Body of pancreas (tissue), 4 donors: Measurements from ENCODE around the gene HTR6.

Experiments used
- POLR2A ChIP-seq, 3 donors: fragments of 450-650 bp; IDR thresholded peaks; one replicate each; pipeline ENCODE4 v1.6.1; 2016; ENCODE audit warnings: antibody characterized with exemption in 3 of 3, mild to moderate bottlenecking in 2 of 3
- TF ChIP-seq, protein P1 (sequence below), 7 experiments: fragments of 450-650 bp in 4 of 7; fragments of 200-600 bp in 3 of 7; sonication (generic) in 3 of 7; IDR thresholded peaks; one replicate each; pipeline ENCODE4 v1.5.1; 2016 to 2019; ENCODE audit warnings: antibody characterized with exemption in 7 of 7

DNA sequence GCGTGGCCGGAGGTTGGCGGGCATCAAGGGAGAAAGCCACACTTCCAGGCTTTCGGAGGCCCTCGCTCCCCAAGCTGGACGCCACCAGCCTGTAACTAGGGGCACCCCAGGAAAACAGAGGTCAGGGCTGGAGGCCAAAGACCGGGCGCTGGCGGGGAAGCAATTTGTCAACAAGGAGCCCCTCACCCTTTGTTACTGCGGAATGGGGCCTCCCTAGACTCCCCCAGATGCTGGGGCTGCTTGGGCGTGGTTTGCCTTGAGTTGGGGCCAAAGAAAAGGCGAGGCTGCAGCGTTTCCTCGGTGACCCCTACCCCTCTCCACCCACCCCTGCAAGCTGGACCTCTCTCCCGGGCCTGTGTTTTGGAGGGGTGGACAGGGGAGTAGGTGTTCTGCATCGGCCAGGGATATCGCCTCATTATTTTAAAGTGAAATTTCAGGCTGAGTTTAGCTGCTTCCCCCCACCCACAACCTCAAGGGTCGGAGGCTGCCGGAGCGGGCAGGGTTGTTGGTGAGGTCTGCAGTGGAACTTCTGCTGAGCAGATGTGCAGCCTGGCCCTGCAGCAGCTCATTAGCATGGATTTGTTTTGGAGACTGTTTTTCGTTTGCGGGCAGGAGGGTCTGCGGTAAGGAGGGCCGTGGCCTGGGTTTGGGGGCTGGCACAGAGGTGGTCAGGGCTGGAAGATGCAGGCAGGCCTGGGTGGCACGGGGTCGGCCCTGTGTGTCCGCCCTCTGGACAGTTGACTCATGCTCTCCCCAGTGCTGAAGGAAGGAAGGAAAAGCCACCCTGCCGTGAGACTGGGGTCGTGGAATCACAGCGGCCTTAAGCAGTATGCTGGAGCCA, 19.0 kb upstream of the HTR6 start:
- TF ChIP-seq, protein P1, sequence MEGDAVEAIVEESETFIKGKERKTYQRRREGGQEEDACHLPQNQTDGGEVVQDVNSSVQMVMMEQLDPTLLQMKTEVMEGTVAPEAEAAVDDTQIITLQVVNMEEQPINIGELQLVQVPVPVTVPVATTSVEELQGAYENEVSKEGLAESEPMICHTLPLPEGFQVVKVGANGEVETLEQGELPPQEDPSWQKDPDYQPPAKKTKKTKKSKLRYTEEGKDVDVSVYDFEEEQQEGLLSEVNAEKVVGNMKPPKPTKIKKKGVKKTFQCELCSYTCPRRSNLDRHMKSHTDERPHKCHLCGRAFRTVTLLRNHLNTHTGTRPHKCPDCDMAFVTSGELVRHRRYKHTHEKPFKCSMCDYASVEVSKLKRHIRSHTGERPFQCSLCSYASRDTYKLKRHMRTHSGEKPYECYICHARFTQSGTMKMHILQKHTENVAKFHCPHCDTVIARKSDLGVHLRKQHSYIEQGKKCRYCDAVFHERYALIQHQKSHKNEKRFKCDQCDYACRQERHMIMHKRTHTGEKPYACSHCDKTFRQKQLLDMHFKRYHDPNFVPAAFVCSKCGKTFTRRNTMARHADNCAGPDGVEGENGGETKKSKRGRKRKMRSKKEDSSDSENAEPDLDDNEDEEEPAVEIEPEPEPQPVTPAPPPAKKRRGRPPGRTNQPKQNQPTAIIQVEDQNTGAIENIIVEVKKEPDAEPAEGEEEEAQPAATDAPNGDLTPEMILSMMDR (IDR thresholded peaks at IDR 0.05) = no peak
- TF ChIP-seq POLR2A (IDR thresholded peaks at IDR 0.05) = no peak
